Lower leg skin (tissue), 3 donors: ENCODE data around the gene ULK1.

Experiments
- POLR2A ChIP-seq, 2 donors: fragments of 450-650 bp; IDR thresholded peaks; one replicate each; pipeline ENCODE4 v1.6.1; 2016 to 2017; ENCODE audit warnings: antibody characterized with exemption in 2 of 2, mild to moderate bottlenecking in 1 of 2, moderate library complexity in 1 of 2
- TF ChIP-seq, protein P1 (sequence below), 3 donors: fragments of 450-650 bp; IDR thresholded peaks; one replicate each; pipeline ENCODE4 v1.5.1; 2016; ENCODE audit warnings: antibody characterized with exemption in 3 of 3, mild to moderate bottlenecking in 3 of 3, moderate library complexity in 2 of 3

DNA sequence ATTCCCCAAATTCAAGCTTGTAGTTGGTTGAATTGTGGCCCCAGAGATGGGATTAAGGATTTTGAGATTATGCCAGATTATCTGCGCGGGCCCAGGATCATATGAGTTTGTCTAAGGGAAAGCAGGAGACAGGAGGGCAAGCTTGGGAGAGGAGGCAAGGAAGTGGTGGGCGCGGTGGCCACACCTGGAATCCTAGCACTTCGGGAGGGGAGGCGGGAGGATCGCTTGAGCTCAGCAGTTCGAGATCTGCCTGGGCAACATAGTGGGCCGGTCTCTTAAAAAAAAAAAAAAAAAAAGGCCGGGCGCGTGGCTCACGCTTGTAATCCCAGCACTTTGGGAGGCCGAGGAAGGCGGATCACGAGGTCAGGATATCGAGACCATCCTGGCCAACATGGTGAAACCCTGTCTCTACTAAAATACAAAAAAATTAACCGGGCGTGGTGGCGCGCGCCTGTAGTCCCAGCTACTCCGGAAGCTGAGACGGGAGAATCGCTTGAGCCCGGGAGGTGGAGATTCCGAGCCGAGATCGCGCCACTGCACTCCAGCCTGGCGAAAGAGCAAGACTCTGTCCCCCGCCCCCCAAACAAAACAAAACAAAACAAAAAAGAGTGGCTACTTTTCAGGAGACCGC is 33.8 kb downstream of the ULK1 start:
- TF ChIP-seq, protein P1, sequence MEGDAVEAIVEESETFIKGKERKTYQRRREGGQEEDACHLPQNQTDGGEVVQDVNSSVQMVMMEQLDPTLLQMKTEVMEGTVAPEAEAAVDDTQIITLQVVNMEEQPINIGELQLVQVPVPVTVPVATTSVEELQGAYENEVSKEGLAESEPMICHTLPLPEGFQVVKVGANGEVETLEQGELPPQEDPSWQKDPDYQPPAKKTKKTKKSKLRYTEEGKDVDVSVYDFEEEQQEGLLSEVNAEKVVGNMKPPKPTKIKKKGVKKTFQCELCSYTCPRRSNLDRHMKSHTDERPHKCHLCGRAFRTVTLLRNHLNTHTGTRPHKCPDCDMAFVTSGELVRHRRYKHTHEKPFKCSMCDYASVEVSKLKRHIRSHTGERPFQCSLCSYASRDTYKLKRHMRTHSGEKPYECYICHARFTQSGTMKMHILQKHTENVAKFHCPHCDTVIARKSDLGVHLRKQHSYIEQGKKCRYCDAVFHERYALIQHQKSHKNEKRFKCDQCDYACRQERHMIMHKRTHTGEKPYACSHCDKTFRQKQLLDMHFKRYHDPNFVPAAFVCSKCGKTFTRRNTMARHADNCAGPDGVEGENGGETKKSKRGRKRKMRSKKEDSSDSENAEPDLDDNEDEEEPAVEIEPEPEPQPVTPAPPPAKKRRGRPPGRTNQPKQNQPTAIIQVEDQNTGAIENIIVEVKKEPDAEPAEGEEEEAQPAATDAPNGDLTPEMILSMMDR (IDR thresholded peaks at IDR 0.05): no peak
- TF ChIP-seq POLR2A (IDR thresholded peaks at IDR 0.05): no peak
